SK-N-MC (cell line): ENCODE data around the gene SMAD7.

Source experiments
- EZH2 ChIP-seq: fragments of 200-600 bp; sonication (generic); IDR thresholded peaks from one replicate; pipeline ENCODE4 v1.6.1; 2017; ENCODE audit warnings: antibody characterized with exemption
- POLR2AphosphoS5 ChIP-seq: IDR thresholded peaks from 2 replicates; pipeline ENCODE4 v1.6.1; 2012; ENCODE audit warnings: mild to moderate bottlenecking, low read depth, low read length, borderline replicate concordance

DNA sequence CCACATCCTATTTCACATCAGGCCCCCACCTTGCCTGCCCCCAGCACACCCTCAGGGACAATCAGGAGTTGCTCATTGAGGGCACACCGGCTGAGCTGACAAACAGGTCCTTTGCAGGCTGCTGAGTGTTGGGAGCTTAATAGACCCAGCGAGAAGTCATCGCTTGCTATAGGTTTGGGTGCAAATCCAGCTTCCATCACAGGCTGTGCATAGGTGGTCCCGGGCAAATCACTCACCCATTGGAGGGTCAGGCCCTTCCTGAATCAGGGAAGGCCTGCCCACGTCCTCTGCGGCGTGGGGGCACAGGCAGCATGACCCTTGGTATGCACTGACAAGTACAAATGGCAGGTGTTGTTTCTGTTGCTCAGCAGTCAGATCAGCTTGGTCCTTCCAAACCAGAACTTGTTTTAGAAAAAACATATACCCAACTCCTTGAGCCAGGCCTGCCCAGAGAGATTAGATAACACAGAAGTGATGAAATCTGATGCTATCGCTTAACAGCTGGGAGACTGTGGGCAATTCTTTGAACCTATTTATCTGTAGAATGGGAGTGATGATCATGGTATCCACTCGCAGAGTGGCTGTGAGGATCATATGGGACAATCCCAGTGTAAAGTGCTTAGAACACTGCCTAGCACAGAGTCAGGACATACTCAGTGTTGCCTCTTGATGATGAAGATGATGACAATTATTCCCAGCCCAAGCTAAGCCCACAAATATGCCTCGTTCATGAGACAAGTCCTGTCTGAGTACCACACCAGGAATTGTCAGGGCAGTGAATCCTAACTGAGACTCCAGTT lies 34.9 kb downstream of the SMAD7 start:
- no peak for TF ChIP-seq EZH2
- no peak for TF ChIP-seq POLR2AphosphoS5
